Bronchial epithelial cell (primary cell): Measurements from ENCODE around the gene FADS3. TPM values are rescaled to one million over a fixed set of nuclear protein-coding genes. Genes with fewer than 3 reads are reported as not detected.

Experiments used
- DNase-seq: peaks from one replicate; pipeline ENCODE4 v3.0.0-alpha.2; 2010; ENCODE audit warnings: low read depth
- FAIRE-seq: peaks from 2 replicates; lab custom pipeline; 2011; peaks lifted over from hg19 to GRCh38; lab: Jason Lieb, UNC
- H3K27me3 ChIP-seq: 2 replicates; pipeline ENCODE4 v1.5.1; 2011; ENCODE audit warnings: low read length; ENCODE audit not compliant: control insufficient read depth, insufficient read depth
- H3K36me3 ChIP-seq: 2 replicates; pipeline ENCODE4 v1.5.1; 2011; ENCODE audit warnings: low read length; ENCODE audit not compliant: control insufficient read depth, insufficient read depth
- H3K4me3 ChIP-seq: 2 replicates; pipeline ENCODE4 v1.5.1; 2011; ENCODE audit warnings: mild to moderate bottlenecking, low read depth, low read length, control low read depth
- CTCF ChIP-seq: IDR thresholded peaks from 2 replicates; pipeline ENCODE4 v1.5.1; 2011; ENCODE audit warnings: mild to moderate bottlenecking, moderate library complexity, low read length, control low read depth, inconsistent platforms; ENCODE audit not compliant: insufficient read depth, severe bottlenecking
- total RNA-seq: library from RNA; depleted of rRNA; stranded (reverse); fragments of >200 nt; gene quantifications from 2 replicates; pipeline ENCODE4 v1.2.1, GENCODE V29; 2014

FADS3 gene
- total RNA-seq, 1 donor from 2014 or later, result 31.9 TPM

GRCh38 chr11:61854966-61855714 is 36.2 kb downstream of the FADS3 start:
- FAIRE-seq, result no peak
- Histone ChIP-seq H3K4me3 (no peak overlapping the region), H3K36me3 (peaks cover 21% of the 10 kb centered on the region), H3K27me3 (no peaks in the 10 kb centered on the region)
- DNase-seq, result no peak
- no peak for TF ChIP-seq CTCF

GRCh38 chr11:61854206-61854895 is 37.0 kb downstream of the FADS3 start:
- TF ChIP-seq CTCF, result no peak
- Histone ChIP-seq H3K4me3 (no peak overlapping the region), H3K27me3 (no peaks in the 10 kb centered on the region), H3K36me3 (peaks cover 21% of the 10 kb centered on the region)
- FAIRE-seq, result no peak
- DNase-seq, result no peak

GRCh38 chr11:61853698-61854169 is 37.6 kb downstream of the FADS3 start:
- Histone ChIP-seq H3K36me3 (peaks cover 21% of the 10 kb centered on the region), H3K4me3 (no peak overlapping the region), H3K27me3 (no peaks in the 10 kb centered on the region)
- FAIRE-seq (no peak), DNase-seq (no peak)
- no peak for TF ChIP-seq CTCF

GRCh38 chr11:61851900-61852295 is 39.4 kb downstream of the FADS3 start:
- DNase-seq, result no peak
- FAIRE-seq, result no peak
- Histone ChIP-seq H3K27me3 (no peaks in the 10 kb centered on the region), H3K4me3 (no peak overlapping the region), H3K36me3 (peaks cover 23% of the 10 kb centered on the region)
- TF ChIP-seq CTCF, result no peak

GRCh38 chr11:61851113-61851899 is 40.0 kb downstream of the FADS3 start:
- peaks cover 24% of the 10 kb centered on the region for H3K36me3 ChIP-seq
- TF ChIP-seq CTCF, result no peak
- no peak overlapping the region for H3K4me3 ChIP-seq
- FAIRE-seq (no peak), DNase-seq (no peak)
- no peaks in the 10 kb centered on the region for H3K27me3 ChIP-seq
